Lower leg skin (tissue), 4 donors: ENCODE measurements around the gene GRAMD2A. TPM values are rescaled to one million over a fixed set of nuclear protein-coding genes. Genes with fewer than 3 reads are reported as not detected.

Experiments used
- DNase-seq, 2 donors: peaks; one replicate each; pipeline ENCODE4 v3.0.0-alpha.2; 2019; ENCODE audit warnings: low spot score in 2 of 2
- H3K4me3 ChIP-seq: fragments of 200-600 bp; sonication (generic); 2 replicates; pipeline ENCODE4 v1.5.1; 2017; ENCODE audit warnings: mild to moderate bottlenecking, low read depth; ENCODE audit not compliant: poor library complexity, severe bottlenecking
- CTCF ChIP-seq, 3 donors: fragments of 450-650 bp; IDR thresholded peaks; one replicate each; pipeline ENCODE4 v1.5.1; 2016; ENCODE audit warnings: antibody characterized with exemption in 3 of 3, mild to moderate bottlenecking in 3 of 3, moderate library complexity in 2 of 3
- POLR2A ChIP-seq, 2 donors: fragments of 450-650 bp; IDR thresholded peaks; one replicate each; pipeline ENCODE4 v1.6.1; 2016 to 2017; ENCODE audit warnings: antibody characterized with exemption in 2 of 2, mild to moderate bottlenecking in 1 of 2, moderate library complexity in 1 of 2
- WGBS, 2 donors: methylation state at CpG; one replicate each; pipeline ENCODE4 v1.1.5; 2018; 5-methylcytosine and 5-hydroxymethylcytosine counted together
- intact Hi-C: fragments of 100-400 bp; cut with DNase I; formaldehyde crosslinking; loops from one replicate; pipeline ENCODE4 v1.15.0; 2023; ENCODE audit warnings: low total_unique reads
- total RNA-seq, 4 donors: library from RNA; depleted of rRNA; stranded (reverse); fragments of >200 nt; gene quantifications; one replicate each; pipeline ENCODE4 v1.1.0, GENCODE V29; 2016

Gene GRAMD2A
- total RNA-seq, 4 donors from 2014 or later: 4.6 to 5.9 (median 5.1) TPM

- H3K4me3 ChIP-seq: no peak overlapping the region
- TF ChIP-seq POLR2A (IDR thresholded peaks at IDR 0.05) (no peak), CTCF (IDR thresholded peaks at IDR 0.05) (no peak)
- DNase-seq: no peak
- intact Hi-C loops: no loop called here
Observed at GRCh38 chr15:72112805-72113204, 84.8 kb downstream of the GRAMD2A start.

DNA sequence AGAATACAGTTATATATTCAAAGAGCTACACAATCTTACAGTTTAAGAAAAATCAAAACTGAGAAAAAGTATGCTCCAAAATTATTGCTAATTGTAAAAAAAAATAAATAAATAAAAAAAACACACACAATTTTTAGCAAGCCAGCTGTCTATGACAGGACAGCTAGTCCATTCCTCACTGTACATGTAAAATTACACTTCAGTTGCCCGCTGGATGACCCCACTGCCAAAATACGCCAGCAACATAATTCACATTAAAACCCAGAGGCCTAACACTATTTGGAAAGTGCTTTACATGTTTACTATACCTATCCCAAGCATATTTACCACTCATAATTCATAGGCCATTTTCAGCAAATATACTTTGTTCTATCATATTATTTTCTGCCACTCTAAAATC lies 85.5 kb downstream of the GRAMD2A start:
- 59 to 67% methylated on average over 2 of the region's 2 CpGs for WGBS, 2 donors
- H3K4me3 ChIP-seq: no peak overlapping the region
- intact Hi-C loops: no loop called here
- TF ChIP-seq POLR2A (IDR thresholded peaks at IDR 0.05) (no peak), CTCF (IDR thresholded peaks at IDR 0.05) (no peak)
- no peak for DNase-seq

DNA sequence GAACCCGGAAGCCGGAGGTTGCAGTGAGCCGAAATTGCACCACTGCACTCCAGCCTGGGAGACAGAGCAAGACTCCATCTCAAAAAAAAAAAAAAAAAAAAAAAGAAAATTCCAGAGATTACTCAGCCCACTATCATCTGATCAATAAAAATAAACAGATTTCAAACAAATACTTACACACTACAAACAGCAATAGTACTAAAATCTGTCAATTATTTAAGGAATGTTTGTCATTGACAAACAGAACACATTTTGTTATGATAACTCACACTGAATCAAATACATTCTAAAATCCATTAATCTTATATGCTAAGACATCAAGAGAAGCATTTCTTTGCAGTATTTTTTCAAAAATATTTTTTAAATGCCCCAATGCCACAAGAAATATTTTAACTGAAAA lies 87.2 kb downstream of the GRAMD2A start:
- intact Hi-C loops: no loop called here
- TF ChIP-seq POLR2A (IDR thresholded peaks at IDR 0.05): no peak
- TF ChIP-seq CTCF (IDR thresholded peaks at IDR 0.05): no peak

More for the DNA sequence above, 87.2 kb downstream of the GRAMD2A start:
- no peak overlapping the region for H3K4me3 ChIP-seq
- DNase-seq: no peak
- 92 to 94% methylated on average over 3 of the region's 3 CpGs for WGBS, 2 donors

Other genes starting within 250 kb of the GRAMD2A start
- 10 to 100 TPM; 50.8 to 68.3 (median 59.5) TPM for gene MYO9A, start 79.6 kb downstream of the GRAMD2A start, total RNA-seq
- 1 to 10 TPM in 2 of 4 donors, under 1 TPM in 2; 0.30 to 2.2 (median 0.91) TPM for gene SENP8, start 79.4 kb downstream of the GRAMD2A start, total RNA-seq
- gene PKM, start 33.4 kb upstream of the GRAMD2A start, total RNA-seq: 100 to 1,000 TPM; 266 to 433 (median 367) TPM
- 10 to 100 TPM; 47.4 to 61.7 (median 54.8) TPM for gene PARP6, start 74.8 kb upstream of the GRAMD2A start, total RNA-seq
- gene CELF6, start 122.4 kb upstream of the GRAMD2A start, total RNA-seq: 1 to 10 TPM; 1.2 to 1.8 (median 1.5) TPM
- 10 to 100 TPM; 35.7 to 61.2 (median 48.3) TPM for gene HEXA, start 178.2 kb upstream of the GRAMD2A start, total RNA-seq
- gene TMEM202, start 200.5 kb upstream of the GRAMD2A start, total RNA-seq: not detected